H9 (cell line): ENCODE data around the gene DUSP15. TPM values are rescaled to one million over a fixed set of nuclear protein-coding genes. Genes with fewer than 3 reads are reported as not detected.
A peak's percentile ranks its signal among the peaks of the same experiment; 100 is the strongest.

Experiments used
- DNase-seq: peaks from one replicate; pipeline ENCODE4 v3.0.0-alpha.2; 2017
- H2AFZ ChIP-seq: one replicate; pipeline ENCODE4 v1.6.1; 2013; ENCODE audit warnings: mild to moderate bottlenecking, low read length, control low read depth, moderate library complexity
- H2AK5ac ChIP-seq: 2 replicates; pipeline ENCODE4 v1.6.1; 2013; ENCODE audit warnings: low read length, control low read depth, mixed read lengths; ENCODE audit not compliant: insufficient read length
- H2BK120ac ChIP-seq: one replicate; pipeline ENCODE4 v1.6.1; 2013; ENCODE audit warnings: low read depth, mild to moderate bottlenecking, low read length, control low read depth, inconsistent platforms; ENCODE audit not compliant: poor library complexity, severe bottlenecking
- H2BK12ac ChIP-seq: 2 replicates; pipeline ENCODE4 v1.6.1; 2013; ENCODE audit warnings: low read length, control low read depth, mixed read lengths, low read depth; ENCODE audit not compliant: insufficient read length
- H2BK15ac ChIP-seq: 2 replicates; pipeline ENCODE4 v1.6.1; 2013; ENCODE audit warnings: low read depth, low read length, control low read depth
- H2BK20ac ChIP-seq: one replicate; pipeline ENCODE4 v1.6.1; 2013; ENCODE audit warnings: low read depth, mild to moderate bottlenecking, low read length, control low read depth, inconsistent platforms; ENCODE audit not compliant: poor library complexity, severe bottlenecking
- H2BK5ac ChIP-seq: 2 replicates; pipeline ENCODE4 v1.6.1; 2013; ENCODE audit warnings: low read length, control low read depth, mixed read lengths; ENCODE audit not compliant: insufficient read length
- H3K14ac ChIP-seq: 2 replicates; pipeline ENCODE4 v1.6.1; 2013; ENCODE audit warnings: low read length, control low read depth; ENCODE audit not compliant: insufficient read depth
- H3K18ac ChIP-seq: 2 replicates; pipeline ENCODE4 v1.6.1; 2013; ENCODE audit warnings: low read depth, mild to moderate bottlenecking, mixed read lengths, low read length, control low read depth; ENCODE audit not compliant: insufficient read length
- H3K23ac ChIP-seq: 2 replicates; pipeline ENCODE4 v1.6.1; 2013; ENCODE audit warnings: low read length, control low read depth, mixed read lengths, low read depth; ENCODE audit not compliant: insufficient read length
- H3K23me2 ChIP-seq: 2 replicates; pipeline ENCODE4 v1.6.1; 2013; ENCODE audit warnings: low read depth, mild to moderate bottlenecking, mixed read lengths, low read length, control low read depth; ENCODE audit not compliant: insufficient read length, poor library complexity, severe bottlenecking
- H3K27ac ChIP-seq: 2 replicates; pipeline ENCODE4 v1.5.1; 2013; ENCODE audit warnings: low read length, control low read depth, mixed read lengths, low read depth; ENCODE audit not compliant: insufficient read length
- H3K27me3 ChIP-seq: 2 replicates; pipeline ENCODE4 v1.6.1; 2013; ENCODE audit warnings: low read length, control low read depth, inconsistent platforms; ENCODE audit not compliant: insufficient read depth
- H3K4ac ChIP-seq: 2 replicates; pipeline ENCODE4 v1.6.1; 2013; ENCODE audit warnings: low read depth, mild to moderate bottlenecking, control low read depth, inconsistent platforms, low read length, moderate library complexity
- H3K4me1 ChIP-seq: 2 replicates; pipeline ENCODE4 v1.6.1; 2013; ENCODE audit warnings: low read length, control low read depth, inconsistent platforms; ENCODE audit not compliant: insufficient read depth
- H3K4me2 ChIP-seq: 2 replicates; pipeline ENCODE4 v1.6.1; 2013; ENCODE audit warnings: low read length, control low read depth, mixed read lengths; ENCODE audit not compliant: insufficient read length, insufficient read depth
- H3K56ac ChIP-seq: 2 replicates; pipeline ENCODE4 v1.6.1; 2013; ENCODE audit warnings: low read depth, mild to moderate bottlenecking, mixed read lengths, low read length, control low read depth; ENCODE audit not compliant: insufficient read length
- H3K79me1 ChIP-seq: 2 replicates; pipeline ENCODE4 v1.6.1; 2013; ENCODE audit warnings: low read depth, mild to moderate bottlenecking, moderate library complexity, low read length, control low read depth, inconsistent platforms; ENCODE audit not compliant: insufficient read depth, poor library complexity, severe bottlenecking
- H3K79me2 ChIP-seq: 2 replicates; pipeline ENCODE4 v1.6.1; 2013; ENCODE audit warnings: low read length, control low read depth, inconsistent platforms; ENCODE audit not compliant: insufficient read depth
- H3K9ac ChIP-seq: 2 replicates; pipeline ENCODE4 v1.6.1; 2013; ENCODE audit warnings: low read length, control low read depth, mixed read lengths; ENCODE audit not compliant: insufficient read length; ENCODE audit errors: extremely low read depth
- H3K9me3 ChIP-seq: one replicate; pipeline ENCODE4 v1.6.1; 2013; ENCODE audit warnings: low read depth, low read length, inconsistent platforms; ENCODE audit not compliant: control insufficient read depth
- H3T11ph ChIP-seq: one replicate; pipeline ENCODE4 v1.6.1; 2013; ENCODE audit warnings: mild to moderate bottlenecking, low read length, control low read depth, inconsistent platforms
- H4K20me1 ChIP-seq: one replicate; pipeline ENCODE4 v1.6.1; 2013; ENCODE audit not compliant: control insufficient read depth, insufficient read length, insufficient read depth
- H4K5ac ChIP-seq: 2 replicates; pipeline ENCODE4 v1.6.1; 2013; ENCODE audit warnings: low read depth, mild to moderate bottlenecking, mixed read lengths, low read length, control low read depth; ENCODE audit not compliant: insufficient read length
- H4K8ac ChIP-seq: replicated peaks from 2 replicates; pipeline ENCODE4 v1.6.1; 2013; ENCODE audit warnings: low read length, control low read depth, mixed read lengths, low read depth; ENCODE audit not compliant: insufficient read length
- H4K91ac ChIP-seq: 2 replicates; pipeline ENCODE4 v1.6.1; 2013; ENCODE audit warnings: low read depth, mild to moderate bottlenecking, moderate library complexity, mixed read lengths, low read length, control low read depth; ENCODE audit not compliant: insufficient read length
- H3K27ac Mint-ChIP-seq, 3 experiments: 2 replicates in 2 of 3; 3 replicates in 1 of 3; pipeline ENCODE4 v1.8.0; 2020 to 2021; ENCODE audit warnings: mixed read lengths in 3 of 3, mild to moderate bottlenecking in 1 of 3, moderate library complexity in 1 of 3
- H3K27me3 Mint-ChIP-seq: 2 replicates; pipeline ENCODE4 v1.8.0; 2021; ENCODE audit warnings: low read depth, mild to moderate bottlenecking, moderate library complexity, mixed read lengths
- H3K36me3 Mint-ChIP-seq, 3 experiments: 2 replicates in 2 of 3; 3 replicates in 1 of 3; pipeline ENCODE4 v1.8.0; 2020 to 2021; ENCODE audit warnings: low read depth in 3 of 3, mixed read lengths in 3 of 3; ENCODE audit not compliant: insufficient read depth in 1 of 3
- H3K4me1 Mint-ChIP-seq, 2 experiments: 2 replicates each; pipeline ENCODE4 v1.8.0; 2020; ENCODE audit warnings: mixed read lengths in 2 of 2
- H3K4me3 Mint-ChIP-seq, 2 experiments: 2 replicates in 1 of 2; 3 replicates in 1 of 2; pipeline ENCODE4 v1.8.0; 2020 to 2021; ENCODE audit warnings: mild to moderate bottlenecking in 2 of 2, mixed read lengths in 2 of 2, moderate library complexity in 1 of 2
- H3K9me3 Mint-ChIP-seq, 2 experiments: 2 replicates in 1 of 2; 3 replicates in 1 of 2; pipeline ENCODE4 v1.8.0; 2020; ENCODE audit warnings: mild to moderate bottlenecking in 2 of 2, mixed read lengths in 2 of 2, moderate library complexity in 1 of 2
- WGBS: extraction: QIAGEN DNeasy Blood & Tissue Kit; methylation state at CpG from one replicate; pipeline ENCODE4 v1.1.7; 2013; ENCODE audit warnings: missing lambda C conversion rate, low lambda C conversion rate, mixed read lengths; ENCODE audit not compliant: insufficient read length; ENCODE audit errors: extremely low coverage; 5-methylcytosine and 5-hydroxymethylcytosine counted together
- total RNA-seq: library from RNA; stranded (reverse); gene quantifications from 2 replicates; pipeline ENCODE4 v1.2.1, GENCODE V29; 2021
- TF ChIP-seq, protein P1 (sequence below): fragments of 200-600 bp; sonication (generic); conservative IDR thresholded peaks from 3 replicates; pipeline ENCODE4 v1.8.0; 2021; ENCODE audit warnings: antibody characterized with exemption, mild to moderate bottlenecking

DUSP15 gene
- total RNA-seq, 1 experiment from 2014 or later, result 5.6 TPM

GRCh38 chr20:31857861-31858759 is 12.2 kb downstream of the DUSP15 start:
- Histone ChIP-seq H4K8ac (no peak overlapping the region), H2BK120ac (no peak overlapping the region), H2BK12ac (no peak overlapping the region), H3K4me1 (peaks cover 5% of the 10 kb centered on the region; the same call in 1 of the 2 replicates), H3K56ac (no peak overlapping the region), H2BK20ac (no peak overlapping the region), H3K9ac (no peak overlapping the region), H2BK15ac (no peak overlapping the region), H3K79me1 (no peaks in the 10 kb centered on the region), H3K27me3 (no peaks in the 10 kb centered on the region), H4K91ac (no peak overlapping the region), H3K27ac (no peak overlapping the region), H4K20me1 (no peaks in the 10 kb centered on the region), H2BK5ac (no peak overlapping the region), H2AFZ (no peak overlapping the region), H3K4me2 (no peak overlapping the region), H3K23me2 (peaks cover 13% of the 10 kb centered on the region), H3K9me3 (no peaks in the 10 kb centered on the region), H3K23ac (no peak overlapping the region), H3K79me2 (no peaks in the 10 kb centered on the region), H3K14ac (no peak overlapping the region), H3K4ac (no peak overlapping the region), H3T11ph (no peak overlapping the region), H2AK5ac (no peak overlapping the region), H4K5ac (no peak overlapping the region), H3K18ac (no peak overlapping the region)
- TF ChIP-seq, protein P1, sequence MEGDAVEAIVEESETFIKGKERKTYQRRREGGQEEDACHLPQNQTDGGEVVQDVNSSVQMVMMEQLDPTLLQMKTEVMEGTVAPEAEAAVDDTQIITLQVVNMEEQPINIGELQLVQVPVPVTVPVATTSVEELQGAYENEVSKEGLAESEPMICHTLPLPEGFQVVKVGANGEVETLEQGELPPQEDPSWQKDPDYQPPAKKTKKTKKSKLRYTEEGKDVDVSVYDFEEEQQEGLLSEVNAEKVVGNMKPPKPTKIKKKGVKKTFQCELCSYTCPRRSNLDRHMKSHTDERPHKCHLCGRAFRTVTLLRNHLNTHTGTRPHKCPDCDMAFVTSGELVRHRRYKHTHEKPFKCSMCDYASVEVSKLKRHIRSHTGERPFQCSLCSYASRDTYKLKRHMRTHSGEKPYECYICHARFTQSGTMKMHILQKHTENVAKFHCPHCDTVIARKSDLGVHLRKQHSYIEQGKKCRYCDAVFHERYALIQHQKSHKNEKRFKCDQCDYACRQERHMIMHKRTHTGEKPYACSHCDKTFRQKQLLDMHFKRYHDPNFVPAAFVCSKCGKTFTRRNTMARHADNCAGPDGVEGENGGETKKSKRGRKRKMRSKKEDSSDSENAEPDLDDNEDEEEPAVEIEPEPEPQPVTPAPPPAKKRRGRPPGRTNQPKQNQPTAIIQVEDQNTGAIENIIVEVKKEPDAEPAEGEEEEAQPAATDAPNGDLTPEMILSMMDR, result no peak
- Mint-ChIP-seq H3K9me3 (no peaks in the 10 kb centered on the region), H3K4me3 (no peak overlapping the region), H3K36me3 (no peaks in the 10 kb centered on the region; a peak in 1 of 7 replicates), H3K27ac (peak overlapping the region in 1 of 3 experiments; percentile 24; a peak in 1 of 7 replicates), H3K27me3 (peaks cover 4% of the 10 kb centered on the region), H3K4me1 (peaks cover 22 to 25% of the 10 kb centered on the region in 2 experiments)
- no CpG with 5 or more reads among the region's 15 CpGs for WGBS
- no peak for DNase-seq
